ENCODE measurements around the gene CSTF1.
A peak's percentile ranks its signal among the peaks of the same experiment; 100 is the strongest.

Gene CSTF1

DNA sequence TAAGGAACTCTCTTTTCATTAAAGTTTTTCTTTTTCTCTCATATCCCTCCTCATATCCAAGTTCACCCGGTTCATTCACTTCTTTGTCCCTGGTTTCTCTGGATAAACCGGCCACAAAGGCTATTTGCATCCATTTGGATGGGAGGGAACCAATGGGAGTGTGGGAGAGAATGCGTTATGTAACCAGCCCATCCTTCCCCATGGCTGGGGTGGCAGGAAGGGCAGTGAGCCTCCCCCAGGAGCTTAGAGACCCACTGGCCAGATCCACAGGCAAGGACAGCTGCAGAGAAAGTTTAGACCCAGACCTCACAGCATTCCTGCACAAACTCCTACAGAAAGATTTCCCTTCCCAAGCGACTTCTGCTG, 30.4 kb downstream of the CSTF1 start:
- no peak for DNase-seq
- in situ Hi-C loops (cut with MboI; ENCODE audit: low pct_unique_long_range_greater_than_20kb, low sequenced_read_pairs), result no loop called here

DNA sequence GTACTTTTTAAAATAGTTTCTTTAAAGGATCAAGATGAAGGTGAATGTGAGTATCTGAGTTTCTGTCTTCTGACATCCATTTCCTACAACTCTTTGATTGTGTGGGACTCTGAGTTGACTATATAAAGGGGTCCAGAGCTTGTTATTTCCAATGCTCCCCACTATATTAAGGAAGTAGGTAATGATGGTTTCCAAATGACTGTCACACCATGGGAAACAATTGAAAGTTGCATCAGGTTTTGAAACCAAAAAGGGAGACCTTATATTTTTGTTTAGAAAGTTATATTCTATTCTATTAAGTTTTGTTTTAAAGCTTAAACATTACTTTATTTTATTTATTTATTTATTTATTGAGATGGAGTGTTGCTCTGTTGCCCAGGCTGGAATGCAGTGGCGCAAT, 30.8 kb downstream of the CSTF1 start:
- in situ Hi-C loops (cut with MboI; ENCODE audit: low pct_unique_long_range_greater_than_20kb, low sequenced_read_pairs), result no loop called here
- no peak for DNase-seq

DNA sequence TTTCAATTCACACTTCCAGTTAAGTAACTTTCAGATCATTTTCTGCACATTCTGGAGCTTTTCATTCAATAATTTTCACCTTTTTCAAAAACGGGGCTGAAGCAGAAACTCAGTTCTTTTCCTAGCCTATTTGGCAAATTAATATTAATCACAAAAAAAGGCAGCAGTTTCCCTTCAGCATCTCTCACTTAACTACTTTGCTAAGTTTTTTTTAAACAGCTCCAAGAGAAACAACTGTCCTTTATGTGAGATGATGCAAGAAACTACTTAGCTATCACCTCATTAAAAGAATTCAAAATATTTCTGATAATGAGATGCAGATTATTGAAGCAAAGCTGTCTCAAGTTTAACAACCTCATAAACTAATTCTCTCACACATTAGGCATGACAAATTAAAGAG, 31.4 kb downstream of the CSTF1 start:
- no peak for DNase-seq
- in situ Hi-C loops (cut with MboI; ENCODE audit: low pct_unique_long_range_greater_than_20kb, low sequenced_read_pairs), result no loop called here

DNA sequence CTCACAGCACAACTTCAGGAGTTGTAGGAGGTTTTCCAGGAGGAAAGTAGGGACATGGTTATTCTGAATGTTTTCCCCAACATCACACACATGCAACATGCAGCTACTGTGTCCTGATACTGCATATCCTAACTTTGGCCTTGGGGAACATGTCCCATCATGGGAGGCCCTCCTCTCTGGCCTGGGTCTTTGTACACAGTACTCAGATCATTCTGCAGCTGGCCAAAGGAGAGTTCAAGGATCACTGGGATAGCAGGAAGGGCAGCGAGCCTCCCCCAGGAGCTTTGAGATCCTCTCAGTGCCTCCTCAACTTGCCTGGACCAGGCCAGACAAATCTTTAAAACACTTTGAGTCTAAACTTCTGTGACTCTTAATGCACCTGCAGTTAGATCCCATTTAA, 32.5 kb downstream of the CSTF1 start:
- no peak for DNase-seq
- in situ Hi-C loops (cut with MboI; ENCODE audit: low pct_unique_long_range_greater_than_20kb, low sequenced_read_pairs), result no loop called here

DNA sequence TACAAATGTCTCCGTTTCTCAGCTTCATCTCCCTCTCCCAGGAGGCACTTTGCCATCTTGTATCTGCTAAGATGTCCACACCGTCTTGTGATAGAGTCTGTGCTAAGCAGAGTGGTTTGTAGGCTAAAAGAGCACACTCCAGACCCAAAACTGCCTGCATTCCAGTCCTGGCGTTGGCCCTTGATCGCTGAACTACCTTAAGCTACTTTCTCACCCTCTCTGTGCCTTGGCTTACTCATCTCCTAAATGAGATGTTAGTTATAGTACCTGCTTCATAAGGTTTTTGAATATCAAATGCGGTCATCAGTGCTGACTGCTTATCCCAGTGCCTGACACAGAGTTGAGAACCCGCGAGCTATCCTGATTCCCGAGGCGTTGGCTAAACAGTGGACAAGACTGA, 33.6 kb downstream of the CSTF1 start:
- DNase-seq, result no peak
- in situ Hi-C loops (cut with MboI; ENCODE audit: low pct_unique_long_range_greater_than_20kb, low sequenced_read_pairs), result no loop called here

DNA sequence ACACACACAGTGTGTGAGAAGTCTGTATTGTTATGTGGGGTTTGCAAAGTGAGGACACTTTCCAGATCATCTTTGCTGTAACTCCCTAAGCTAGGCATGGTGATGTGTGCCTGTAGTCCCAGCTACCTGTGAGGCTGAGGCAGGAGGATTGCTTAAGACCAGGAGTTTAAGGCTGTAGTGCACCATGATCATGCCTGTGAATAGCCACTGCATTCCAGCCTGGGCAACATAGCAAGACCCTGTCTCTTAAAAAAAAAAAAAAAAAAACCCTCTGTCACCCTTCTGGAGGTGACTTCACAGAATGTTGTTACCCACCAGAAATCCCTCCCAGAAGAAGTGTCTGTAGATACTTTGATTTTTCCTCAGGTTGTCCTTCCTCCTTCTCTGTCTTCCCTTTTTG, 34.5 kb downstream of the CSTF1 start:
- in situ Hi-C loops (cut with MboI; ENCODE audit: low pct_unique_long_range_greater_than_20kb, low sequenced_read_pairs), result no loop called here
- DNase-seq, result no peak

DNA sequence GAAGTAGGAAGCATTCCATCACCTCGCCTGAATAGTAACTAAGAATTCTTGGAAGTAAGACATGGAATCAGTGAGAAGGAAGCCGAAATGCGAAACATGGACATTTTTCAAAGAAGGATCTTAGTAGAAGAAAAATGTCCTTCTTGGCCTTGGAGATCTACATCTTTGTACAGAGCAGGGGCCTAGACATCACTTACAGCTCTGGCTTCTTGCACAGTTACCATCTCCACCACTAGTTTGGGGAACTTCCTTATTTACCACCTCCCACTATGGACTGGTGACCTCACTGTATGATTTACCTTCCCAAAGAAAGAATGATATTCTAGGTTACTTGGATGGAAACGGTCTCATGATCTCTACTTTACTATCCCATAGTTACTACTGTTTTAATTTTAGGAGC, 35.4 kb downstream of the CSTF1 start:
- peak; percentile 68 for DNase-seq
- in situ Hi-C loops (cut with MboI; ENCODE audit: low pct_unique_long_range_greater_than_20kb, low sequenced_read_pairs), result no loop called here

DNA sequence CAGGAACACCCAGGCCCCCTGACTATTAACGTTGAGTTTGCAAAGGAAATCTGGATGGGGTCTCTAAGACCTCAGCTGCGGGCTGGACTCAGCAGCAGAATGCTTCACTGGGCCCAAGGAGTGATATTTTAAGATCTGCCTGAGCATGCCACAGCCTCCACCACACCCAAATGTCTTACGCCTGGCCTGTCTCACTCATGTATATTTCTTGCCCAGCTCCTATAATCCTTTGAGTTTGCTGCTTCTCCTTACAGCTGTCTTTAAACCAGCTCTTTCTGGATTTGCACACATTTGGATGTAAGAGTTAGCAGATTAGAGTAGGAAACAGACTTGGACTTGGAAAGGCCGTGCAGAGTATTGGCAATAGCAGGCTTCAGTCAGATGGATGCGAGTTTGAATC, 36.0 kb downstream of the CSTF1 start:
- DNase-seq, result no peak
- in situ Hi-C loops (cut with MboI; ENCODE audit: low pct_unique_long_range_greater_than_20kb, low sequenced_read_pairs), result no loop called here

DNA sequence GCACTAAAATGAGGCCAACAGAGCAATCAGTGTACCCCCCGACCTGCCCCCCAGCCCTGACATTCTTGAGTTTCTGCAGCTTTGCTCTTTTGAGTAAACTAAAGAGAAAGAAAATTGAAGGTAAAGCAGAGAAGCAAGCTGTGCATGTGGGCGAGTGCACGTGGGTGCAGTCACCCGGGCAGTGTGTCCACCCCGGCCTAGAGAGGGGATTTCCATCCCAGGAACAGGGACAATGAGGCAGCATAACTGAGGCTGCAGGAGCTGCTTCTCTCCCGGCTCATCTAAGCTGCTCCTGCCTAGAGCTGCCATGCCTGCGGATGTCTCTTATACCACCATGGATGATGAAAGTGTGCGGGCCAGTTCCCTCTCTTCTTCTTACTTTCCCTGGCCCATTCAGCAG, 36.4 kb downstream of the CSTF1 start:
- no peak for DNase-seq
- in situ Hi-C loops (cut with MboI; ENCODE audit: low pct_unique_long_range_greater_than_20kb, low sequenced_read_pairs), result no loop called here

DNA sequence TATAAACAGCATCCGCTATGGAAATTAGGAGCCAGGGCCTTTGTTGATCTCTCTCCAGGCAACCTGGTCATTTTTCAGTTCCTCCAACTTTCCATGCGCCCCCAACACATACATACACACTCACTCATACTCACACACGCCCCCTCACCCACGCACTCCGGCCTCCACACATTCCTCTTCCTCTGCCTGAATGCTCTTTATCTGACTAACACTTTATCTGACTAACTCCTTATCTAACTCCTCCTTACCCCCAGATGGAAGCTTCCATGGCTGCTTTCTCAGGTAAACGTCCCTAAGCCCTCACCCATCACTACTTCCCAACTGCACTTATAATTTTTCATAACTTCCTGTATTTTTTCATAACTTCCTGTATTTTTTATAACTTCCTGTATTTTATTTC, 37.1 kb downstream of the CSTF1 start:
- peak; percentile 64 for DNase-seq

DNA sequence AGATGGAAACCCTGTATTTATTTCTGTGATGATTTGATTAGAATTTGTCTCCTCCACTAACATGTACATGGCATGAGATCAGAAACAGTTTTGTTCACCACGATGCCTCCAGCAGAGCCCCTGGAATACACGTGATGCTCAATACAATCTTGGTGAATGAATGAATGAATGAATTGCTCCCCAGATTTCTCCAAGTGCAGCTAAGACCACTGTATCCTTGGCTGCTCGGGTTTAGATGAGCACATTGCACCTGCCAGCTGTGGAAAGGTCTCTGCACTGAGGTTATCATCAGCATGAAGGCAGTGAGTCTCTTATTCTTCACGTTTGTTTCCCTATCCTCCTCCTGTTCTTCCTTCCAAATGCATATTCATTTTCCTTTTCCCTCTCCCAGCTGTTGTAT, 37.5 kb downstream of the CSTF1 start:
- in situ Hi-C loops (cut with MboI; ENCODE audit: low pct_unique_long_range_greater_than_20kb, low sequenced_read_pairs), result no loop called here
- no peak for DNase-seq

More for the DNA sequence above, 37.1 kb downstream of the CSTF1 start:
- in situ Hi-C loops (cut with MboI; ENCODE audit: low pct_unique_long_range_greater_than_20kb, low sequenced_read_pairs), result no loop called here

DNA sequence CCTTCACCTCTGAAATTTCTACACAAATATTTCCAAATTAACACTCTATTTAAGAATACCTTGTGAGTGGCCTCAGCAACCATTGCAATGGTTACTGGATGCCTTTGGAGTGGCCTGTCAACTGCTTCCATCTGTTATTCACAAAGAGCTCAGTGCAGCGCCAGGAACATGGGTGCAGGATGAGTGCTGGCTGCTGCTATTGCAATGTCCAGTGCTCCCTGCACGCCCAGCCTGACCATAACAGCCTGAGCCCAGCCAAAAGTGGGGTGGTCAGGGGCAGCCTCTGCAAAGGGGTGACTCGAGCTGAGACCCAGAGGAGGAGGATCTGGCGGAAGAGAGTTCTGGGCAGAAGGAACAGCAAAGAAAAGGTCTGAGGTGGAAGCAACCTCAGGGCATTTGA, 38.0 kb downstream of the CSTF1 start:
- in situ Hi-C loops (cut with MboI; ENCODE audit: low pct_unique_long_range_greater_than_20kb, low sequenced_read_pairs), result no loop called here
- DNase-seq, result no peak

DNA sequence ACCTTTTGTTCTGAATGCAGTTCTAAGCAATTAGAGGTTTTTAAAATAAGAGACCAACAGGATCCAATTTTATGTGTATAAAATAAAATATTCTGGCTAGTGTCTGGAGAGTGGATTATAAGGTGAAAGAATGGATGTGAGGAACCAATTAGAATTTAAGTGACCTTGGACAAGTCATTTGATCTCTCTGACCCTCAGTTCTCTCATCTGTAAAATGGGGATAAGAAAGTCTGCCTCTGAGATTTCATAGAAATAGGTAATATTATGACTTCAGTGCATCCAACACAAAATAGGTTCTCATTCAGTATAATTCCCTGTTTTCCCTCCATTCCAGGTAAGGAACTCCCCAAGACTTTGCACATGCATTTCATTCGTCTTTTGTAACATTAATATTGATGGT, 38.5 kb downstream of the CSTF1 start:
- in situ Hi-C loops (cut with MboI; ENCODE audit: low pct_unique_long_range_greater_than_20kb, low sequenced_read_pairs), result no loop called here
- no peak for DNase-seq

DNA sequence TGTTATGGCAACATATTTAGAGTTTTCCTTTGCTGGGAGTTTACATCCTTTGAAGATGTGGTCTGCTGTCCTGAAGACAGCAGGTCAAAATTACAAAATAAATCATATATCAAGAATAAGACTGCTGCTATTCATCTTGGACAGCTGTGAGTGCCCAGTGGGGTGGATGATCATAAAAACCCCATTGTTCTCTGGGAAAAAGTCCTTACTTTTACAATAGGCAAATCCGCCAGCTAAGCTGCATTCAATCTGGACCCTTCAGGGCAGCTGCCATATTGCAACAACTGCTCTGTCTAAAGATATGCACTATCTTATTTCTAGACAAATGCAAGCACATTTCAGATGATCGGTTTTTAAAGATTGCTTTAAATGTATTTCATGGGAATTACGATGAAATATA, 39.0 kb downstream of the CSTF1 start:
- in situ Hi-C loops (cut with MboI; ENCODE audit: low pct_unique_long_range_greater_than_20kb, low sequenced_read_pairs), result no loop called here
- no peak for DNase-seq

DNA sequence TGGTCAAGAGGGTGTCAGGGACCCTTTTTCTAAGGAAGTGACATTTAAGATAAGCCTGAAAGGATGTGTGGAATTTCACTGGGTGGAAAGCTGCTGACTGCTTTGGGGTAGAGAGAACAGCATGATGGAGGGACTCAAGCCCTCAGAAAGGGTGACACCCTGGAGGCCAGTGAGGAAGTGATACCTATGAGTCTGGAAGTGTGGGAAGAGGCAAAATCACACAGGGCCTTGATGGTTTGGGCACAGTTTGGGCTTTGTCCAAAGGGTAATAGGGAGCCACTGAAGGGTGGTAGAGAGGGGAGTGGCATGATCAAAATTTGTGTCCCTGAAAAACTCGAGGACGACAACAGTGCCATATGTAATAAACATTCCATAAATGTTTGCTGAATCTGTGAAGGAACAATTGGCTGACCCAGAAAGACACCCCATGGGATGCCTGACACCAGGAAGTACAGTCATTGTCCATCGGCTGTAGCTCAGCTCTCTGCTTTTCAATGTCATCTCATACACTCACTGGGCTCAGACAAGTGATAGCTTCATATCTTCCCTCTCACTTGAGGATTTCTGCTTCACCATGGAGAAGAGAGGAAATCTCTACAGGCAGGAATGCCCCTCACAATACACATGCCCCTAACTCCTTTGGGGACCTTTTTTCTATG, 40.9 kb downstream of the CSTF1 start:
- in situ Hi-C loops (cut with MboI; ENCODE audit: low pct_unique_long_range_greater_than_20kb, low sequenced_read_pairs), result no loop called here
- no peak for DNase-seq

DNA sequence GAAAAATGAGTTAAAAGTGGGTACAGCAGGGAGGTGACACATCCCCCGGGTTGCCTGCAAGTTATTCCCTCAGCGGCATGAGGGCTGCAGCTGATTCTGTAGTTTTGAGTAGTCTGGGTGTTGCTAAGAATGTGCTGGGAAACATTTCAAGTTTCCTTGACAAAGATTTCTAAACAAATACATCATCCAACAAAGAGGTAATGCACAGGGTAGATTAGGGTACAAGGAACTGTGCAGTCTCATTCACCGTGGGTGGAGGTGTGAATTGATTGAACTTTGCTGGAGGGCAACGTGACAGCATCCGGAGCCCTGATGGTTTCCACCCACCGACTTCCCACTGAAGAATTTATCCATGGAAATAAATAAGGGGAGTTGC, 41.4 kb downstream of the CSTF1 start:
- no peak for DNase-seq

DNA sequence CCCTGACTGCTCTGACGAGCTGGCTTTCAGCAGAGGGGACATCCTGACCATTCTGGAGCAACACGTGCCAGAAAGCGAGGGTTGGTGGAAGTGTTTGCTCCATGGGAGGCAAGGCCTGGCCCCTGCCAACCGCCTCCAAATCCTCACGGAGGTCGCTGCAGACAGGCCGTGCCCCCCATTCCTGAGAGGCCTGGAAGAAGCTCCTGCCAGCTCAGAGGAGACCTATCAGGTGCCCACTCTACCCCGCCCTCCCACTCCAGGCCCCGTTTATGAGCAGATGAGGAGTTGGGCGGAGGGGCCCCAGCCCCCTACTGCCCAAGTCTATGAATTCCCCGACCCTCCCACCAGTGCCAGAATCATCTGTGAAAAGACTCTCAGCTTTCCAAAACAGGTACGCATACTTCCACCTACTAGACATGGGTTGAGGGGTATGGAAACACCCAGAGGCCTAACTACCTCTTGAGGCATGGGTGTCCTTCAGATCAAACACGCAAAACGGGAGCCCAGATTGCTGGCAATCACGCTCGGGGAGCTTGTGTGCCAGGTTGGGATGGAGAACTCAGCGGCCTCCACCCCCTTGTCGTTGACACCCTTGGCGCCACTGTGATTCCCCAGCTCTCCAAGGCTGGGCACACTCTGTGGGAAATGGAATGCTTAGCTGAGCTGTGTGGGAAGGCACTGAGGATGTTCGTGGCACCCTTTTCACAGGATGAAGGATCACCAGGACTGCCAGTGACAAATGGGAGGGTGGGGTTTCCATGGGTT, 44.9 kb downstream of the CSTF1 start:
- in situ Hi-C loops (cut with MboI; ENCODE audit: low pct_unique_long_range_greater_than_20kb, low sequenced_read_pairs), result no loop called here
- DNase-seq, result no peak

More for the DNA sequence above, 41.4 kb downstream of the CSTF1 start:
- in situ Hi-C loops (cut with MboI; ENCODE audit: low pct_unique_long_range_greater_than_20kb, low sequenced_read_pairs), result no loop called here

DNA sequence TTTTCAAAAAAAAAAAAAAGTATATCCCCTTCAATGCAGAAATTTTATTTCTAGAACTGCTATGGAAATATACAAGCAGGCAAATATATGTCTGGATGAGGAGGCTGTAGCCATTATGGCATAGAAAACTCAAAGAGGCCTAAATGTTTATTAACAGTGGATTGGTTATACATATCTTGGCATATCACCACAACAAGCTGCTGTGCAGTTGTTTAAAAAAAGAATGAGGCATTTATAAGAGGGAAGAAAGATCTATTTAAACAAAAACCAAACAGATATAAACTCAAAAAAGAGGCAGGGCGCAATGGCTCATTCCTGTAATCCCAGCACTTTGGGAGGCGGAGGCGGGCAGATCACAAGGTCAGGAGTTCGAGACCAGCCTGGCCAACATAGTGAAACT, 45.8 kb downstream of the CSTF1 start:
- in situ Hi-C loops (cut with MboI; ENCODE audit: low pct_unique_long_range_greater_than_20kb, low sequenced_read_pairs), result no loop called here
- no peak for DNase-seq

DNA sequence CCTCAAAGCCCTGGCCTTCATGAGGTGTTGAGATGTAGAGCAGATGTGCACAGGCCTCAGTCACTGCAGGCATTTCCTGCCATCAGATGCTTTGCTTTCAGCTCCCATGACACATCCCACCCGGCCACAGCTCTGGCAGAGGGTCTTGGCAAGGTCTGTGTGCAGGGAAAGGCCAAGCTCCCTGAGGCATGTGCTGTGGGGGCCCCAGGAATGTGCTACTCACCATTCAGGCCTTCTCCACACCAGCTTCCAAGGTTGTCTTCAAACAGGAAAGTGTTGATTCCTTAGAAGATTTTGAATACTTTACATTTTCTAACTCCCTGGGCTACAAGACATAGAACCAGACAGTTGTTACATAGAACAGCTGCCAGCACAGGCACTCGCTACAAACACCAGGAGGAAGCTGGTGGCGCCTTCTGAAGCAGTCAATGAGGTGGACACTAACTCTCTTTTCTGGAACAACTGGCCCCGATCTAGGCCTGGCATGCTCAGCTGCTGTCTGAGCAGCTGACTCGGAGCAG, 47.4 kb downstream of the CSTF1 start:
- peak; percentile 47 for DNase-seq
- in situ Hi-C loops (cut with MboI; ENCODE audit: low pct_unique_long_range_greater_than_20kb, low sequenced_read_pairs), result no loop called here

DNA sequence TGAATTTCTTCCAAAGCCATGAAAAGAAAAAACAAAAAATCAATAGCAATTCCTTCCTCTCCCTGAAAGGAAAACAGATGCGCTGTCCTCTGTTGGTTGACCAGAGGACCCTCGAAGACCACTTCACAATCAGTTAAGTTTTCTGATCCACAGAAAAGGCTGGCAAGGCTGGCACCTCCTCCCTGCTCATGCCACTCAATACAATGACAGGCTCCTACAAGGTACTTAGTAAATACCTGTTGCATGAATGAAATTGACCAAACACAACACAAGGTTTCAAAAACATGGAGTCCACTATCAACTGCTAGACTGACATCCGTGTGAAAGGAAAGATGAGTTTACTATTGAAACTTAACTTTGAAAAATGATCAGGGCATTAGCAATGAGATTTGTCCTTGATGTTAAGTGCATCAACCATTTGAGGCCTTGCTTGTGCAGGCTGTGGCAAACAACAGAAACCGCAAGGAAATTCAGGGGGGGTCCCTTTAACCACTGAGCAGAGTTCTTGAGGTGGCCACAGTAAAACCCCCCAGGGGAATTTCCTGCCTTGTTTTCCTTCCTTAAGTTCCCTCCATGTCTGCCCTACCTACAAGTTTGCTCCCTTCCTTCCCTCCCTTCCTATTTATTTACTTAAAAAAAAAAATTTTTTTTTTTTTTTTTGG, 48.0 kb downstream of the CSTF1 start:
- in situ Hi-C loops (cut with MboI; ENCODE audit: low pct_unique_long_range_greater_than_20kb, low sequenced_read_pairs), result no loop called here
- peak; percentile 83 for DNase-seq
